ENCODE data around the gene PDXDC1.
"Not testable (repeated sequence)": the region's sequence is repeated elsewhere in the genome, so short reads cannot be mapped to it uniquely, and the experiment has no call there.

PDXDC1 gene

GRCh38 chr16:14957576-14958322 lies 17.1 kb upstream of the PDXDC1 start:
- Histone ChIP-seq H3K27ac (no peak overlapping the region), H3K4me3 (no peak overlapping the region)
- peak; percentile 57 for DNase-seq (ENCODE audit: low spot score)
- TF ChIP-seq CTCF (IDR thresholded peaks at IDR 0.05): no peak

GRCh38 chr16:14958323-14958600 lies 16.6 kb upstream of the PDXDC1 start:
- no peak for TF ChIP-seq CTCF (IDR thresholded peaks at IDR 0.05)
- peak; percentile 29 for DNase-seq (ENCODE audit: low spot score)

GRCh38 chr16:14958970-14959369 lies 15.9 kb upstream of the PDXDC1 start:
- no peak overlapping the region for H3K27ac ChIP-seq
- no peak overlapping the region for H3K4me3 ChIP-seq
- peak; percentile 38 for DNase-seq (ENCODE audit: low spot score)
- TF ChIP-seq CTCF (IDR thresholded peaks at IDR 0.05): no peak

More at GRCh38 chr16:14958323-14958600, 16.6 kb upstream of the PDXDC1 start:
- no peak overlapping the region for H3K27ac ChIP-seq
- no peak overlapping the region for H3K4me3 ChIP-seq

GRCh38 chr16:14961405-14962186 lies 13.2 kb upstream of the PDXDC1 start:
- Histone ChIP-seq H3K27ac (no peak overlapping the region), H3K4me3 (no peak overlapping the region)
- no peak for TF ChIP-seq CTCF (IDR thresholded peaks at IDR 0.05)
- DNase-seq (ENCODE audit: low spot score): peak; percentile 33

GRCh38 chr16:14963281-14964173 lies 11.3 kb upstream of the PDXDC1 start:
- no peak for TF ChIP-seq CTCF (IDR thresholded peaks at IDR 0.05)
- no peak overlapping the region for H3K4me3 ChIP-seq
- no peak for DNase-seq (ENCODE audit: low spot score)
- H3K27ac ChIP-seq: no peak overlapping the region

GRCh38 chr16:14965328-14965727 lies 9.5 kb upstream of the PDXDC1 start:
- Histone ChIP-seq H3K27ac (no peak overlapping the region), H3K4me3 (no peak overlapping the region)
- no peak for TF ChIP-seq CTCF (IDR thresholded peaks at IDR 0.05)
- DNase-seq (ENCODE audit: low spot score): no peak

- not testable (repeated sequence) for H3K27ac ChIP-seq
Observed at GRCh38 chr16:14969795-14970194, 5.0 kb upstream of the PDXDC1 start.

GRCh38 chr16:14971621-14972228 lies 3.1 kb upstream of the PDXDC1 start:
- not testable (repeated sequence) for H3K4me3 ChIP-seq; H3K27ac ChIP-seq; DNase-seq (ENCODE audit: low spot score)

More at GRCh38 chr16:14969795-14970194, 5.0 kb upstream of the PDXDC1 start:
- H3K4me3 ChIP-seq; DNase-seq (ENCODE audit: low spot score): not testable (repeated sequence)

GRCh38 chr16:14973785-14974322 lies 972 bp upstream of the PDXDC1 start:
- DNase-seq (ENCODE audit: low spot score): not testable (repeated sequence)
- peak overlapping the region in 1 of 2 donors; percentile 96 for H3K27ac ChIP-seq
- H3K4me3 ChIP-seq: peak overlapping the region; percentile 93

- not testable (repeated sequence) for DNase-seq (ENCODE audit: low spot score)
- Histone ChIP-seq H3K4me3 (peak overlapping the region; percentile 93), H3K27ac (peak overlapping the region; percentile 94 to 96)
Observed at GRCh38 chr16:14974331-14974655, 533 bp upstream of the PDXDC1 start.

All from coronary artery (tissue), 2 donors.